HepG2 (cell line): ENCODE results near the gene PAX4. TPM values are rescaled to one million over a fixed set of nuclear protein-coding genes. Genes with fewer than 3 reads are reported as not detected.

Source experiments
- ATAC-seq: fragments of 200-7000 bp; cut with Tn5 transposase; 3 replicates; pipeline ENCODE4 v1.9.1; 2020; ENCODE audit warnings: mild to moderate bottlenecking, moderate library complexity
- BruUV-seq: library from RNA; stranded (reverse); fragments of 400-500 nt; replicated peaks from 2 replicates; lab custom pipeline; 2021; lab: Mats Ljungman, UMichigan
- CTCF ChIA-PET: fragments of 300-600 bp; formaldehyde crosslinking; extraction: SDS; loops from one replicate; lab custom pipeline; 2021; ENCODE audit warnings: low total read pairs, inconsistent platforms, low intra/inter-chr PET ratio; lab: Yijun Ruan, JAX
- POLR2A ChIA-PET: fragments of 350-600 bp; sonication (Branson Sonifier 250); formaldehyde crosslinking; loops from one replicate; lab custom pipeline; 2020; ENCODE audit warnings: antibody characterized with exemption, inconsistent platforms; lab: Yijun Ruan, JAX
- DNase-seq: peaks from one replicate; pipeline ENCODE4 v3.0.0-alpha.2; 2015; ENCODE audit warnings: low spot score
- FAIRE-seq: peaks from 3 replicates; lab custom pipeline; 2011; peaks lifted over from hg19 to GRCh38; lab: Jason Lieb, UNC
- H2AFZ ChIP-seq: one replicate; pipeline ENCODE4 v1.6.1; 2011; ENCODE audit warnings: low read length, inconsistent platforms
- H3K27ac ChIP-seq: fragments of 300-600 bp; 3 replicates; pipeline ENCODE4 v1.8.0; 2011; ENCODE audit warnings: mixed run types, mild to moderate bottlenecking, mixed read lengths, low read length, inconsistent platforms; ENCODE audit not compliant: insufficient read depth; ENCODE audit errors: extremely low read length
- H3K27me3 ChIP-seq, 2 experiments: fragments of 200-600 bp in 1 of 2; 2 replicates in 1 of 2; 3 replicates in 1 of 2; pipeline versions ENCODE4 v1.6.0 to v1.8.0; 2011; ENCODE audit warnings: low read length in 2 of 2, mild to moderate bottlenecking in 2 of 2, moderate library complexity in 2 of 2, inconsistent platforms in 1 of 2; ENCODE audit not compliant: insufficient read depth in 2 of 2, control insufficient read depth in 1 of 2
- H3K36me3 ChIP-seq, 2 experiments: fragments of 200-600 bp in 1 of 2; replicated peaks in 1 of 2; 2 replicates in 1 of 2; 3 replicates in 1 of 2; pipeline versions ENCODE4 v1.5.1 to v1.8.0; 2011; ENCODE audit warnings: low read length in 2 of 2, inconsistent platforms in 1 of 2; ENCODE audit not compliant: insufficient read depth in 2 of 2, control insufficient read depth in 1 of 2
- H3K4me1 ChIP-seq: 2 replicates; pipeline ENCODE4 v1.5.1; 2012; ENCODE audit warnings: low read length, inconsistent platforms; ENCODE audit not compliant: insufficient read depth
- H3K4me2 ChIP-seq: 2 replicates; pipeline ENCODE4 v1.6.0; 2011; ENCODE audit warnings: low read depth, low read length, inconsistent platforms
- H3K4me3 ChIP-seq, 3 experiments: fragments of 200-600 bp in 1 of 3; sonication (generic), shearing (Covaris generic) in 1 of 3; replicated peaks in 1 of 3; 2 replicates each; pipeline ENCODE4 v1.5.1; 2011 to 2016; ENCODE audit warnings: low read length in 3 of 3, inconsistent platforms in 2 of 3, low read depth in 2 of 3, mild to moderate bottlenecking in 2 of 3, control low read depth in 1 of 3, mixed read lengths in 1 of 3; ENCODE audit not compliant: insufficient read depth in 1 of 3
- H3K79me2 ChIP-seq: one replicate; pipeline ENCODE4 v1.6.1; 2011; ENCODE audit warnings: low read length, inconsistent platforms; ENCODE audit not compliant: insufficient read depth
- H3K9ac ChIP-seq: 2 replicates; pipeline ENCODE4 v1.6.0; 2011; ENCODE audit warnings: mild to moderate bottlenecking, low read depth, low read length, inconsistent platforms; ENCODE audit not compliant: insufficient read depth
- H3K9me3 ChIP-seq: 2 replicates; pipeline ENCODE4 v1.5.1; 2012; ENCODE audit warnings: mild to moderate bottlenecking, low read length
- H4K20me1 ChIP-seq: 2 replicates; pipeline ENCODE4 v1.6.0; 2011; ENCODE audit warnings: inconsistent platforms, mild to moderate bottlenecking, low read length, moderate library complexity; ENCODE audit not compliant: insufficient read depth
- E2F1 ChIP-seq: sonication (generic); formaldehyde crosslinking; IDR thresholded peaks from 2 replicates; pipeline ENCODE4 v1.5.0; 2020; ENCODE audit warnings: missing genetic modification reagents
- HOXA3 ChIP-seq: sonication (generic); formaldehyde crosslinking; IDR thresholded peaks from 2 replicates; pipeline ENCODE4 v1.5.0; 2020; ENCODE audit warnings: missing genetic modification reagents
- MEIS1 ChIP-seq: sonication (generic); formaldehyde crosslinking; IDR thresholded peaks from 2 replicates; pipeline ENCODE4 v1.9.0; 2021; ENCODE audit warnings: mild to moderate bottlenecking, missing genetic modification reagents, moderate library complexity, borderline replicate concordance
- NCOA1 ChIP-seq: sonication (generic); formaldehyde crosslinking; IDR thresholded peaks from 2 replicates; pipeline ENCODE4 v1.9.0; 2021; ENCODE audit warnings: missing genetic modification reagents
- PRMT3 ChIP-seq: sonication (generic); formaldehyde crosslinking; IDR thresholded peaks from 2 replicates; pipeline ENCODE4 v1.8.1; 2022; ENCODE audit warnings: low read depth, mild to moderate bottlenecking, moderate library complexity, missing genetic modification reagents, borderline replicate concordance
- SYNCRIP ChIP-seq: fragments of 200-400 bp; formaldehyde crosslinking; IDR thresholded peaks from 2 replicates; pipeline ENCODE4 v1.6.1; 2018; ENCODE audit warnings: mild to moderate bottlenecking, low read depth, low read length; ENCODE audit not compliant: insufficient read depth
- TOPORS ChIP-seq: sonication (generic); formaldehyde crosslinking; IDR thresholded peaks from 2 replicates; pipeline ENCODE4 v1.8.0; 2023; ENCODE audit warnings: mild to moderate bottlenecking, missing genetic modification reagents
- ZNF383 ChIP-seq: sonication (generic); formaldehyde crosslinking; IDR thresholded peaks from 2 replicates; pipeline ENCODE4 v1.4.0; 2020; ENCODE audit warnings: missing genetic modification reagents, mild to moderate bottlenecking, borderline replicate concordance
- ZNF563 ChIP-seq: sonication (generic); formaldehyde crosslinking; IDR thresholded peaks from 2 replicates; pipeline ENCODE4 v1.8.0; 2022; ENCODE audit warnings: mild to moderate bottlenecking, moderate library complexity, missing genetic modification reagents
- ZNF607 ChIP-seq: sonication (generic); formaldehyde crosslinking; IDR thresholded peaks from 2 replicates; pipeline ENCODE4 v1.5.1; 2020; ENCODE audit warnings: missing genetic modification reagents, mild to moderate bottlenecking, borderline replicate concordance
- ZNF749 ChIP-seq: sonication (generic); formaldehyde crosslinking; IDR thresholded peaks from 2 replicates; pipeline ENCODE4 v1.8.0; 2022; ENCODE audit warnings: mild to moderate bottlenecking, missing genetic modification reagents, moderate library complexity, borderline replicate concordance
- ZSCAN5A ChIP-seq: sonication (generic); formaldehyde crosslinking; IDR thresholded peaks from 2 replicates; pipeline ENCODE4 v1.8.0; 2022; ENCODE audit warnings: mild to moderate bottlenecking, missing genetic modification reagents, borderline replicate concordance
- ZUFSP ChIP-seq: sonication (generic); formaldehyde crosslinking; IDR thresholded peaks from 2 replicates; pipeline ENCODE4 v1.9.0; 2021; ENCODE audit warnings: missing genetic modification reagents, mild to moderate bottlenecking, borderline replicate concordance
- WGBS: methylation state at CpG from one replicate; pipeline ENCODE4 v1.1.6; 2017; ENCODE audit warnings: low lambda C conversion rate; 5-methylcytosine and 5-hydroxymethylcytosine counted together
- in situ Hi-C: cut with HindIII; loops from 2 replicates; pipeline ENCODE4 v1.10.0; 2017; ENCODE audit warnings: low pct_unique_long_range_greater_than_20kb; ENCODE audit not compliant: extremely low pct_ligation_motif_present
- intact Hi-C: fragments of 100-400 bp; cut with micrococcal nuclease; formaldehyde crosslinking; loops from one replicate; pipeline ENCODE4 v1.10.0; 2022; ENCODE audit not compliant: unreplicated experiment
- polyA plus RNA-seq, 8 experiments: library from polyadenylated mRNA; depleted of rRNA in 3 of 8; stranded (reverse) in 7 of 8; unstranded in 1 of 8; fragments of >200 nt; fragmentation: Illumina TruSeq in 4 of 8; extraction: Trizol in 4 of 8; gene quantifications; 2 replicates each; pipeline versions ENCODE4 v1.2.1 to v1.2.3, GENCODE V29; 2011 to 2016; ENCODE audit warnings: low read depth in 4 of 8, missing spikeins in 1 of 8, mixed read lengths in 1 of 8; ENCODE audit not compliant: insufficient read depth in 1 of 8
- total RNA-seq, 5 experiments: library from RNA; depleted of rRNA; stranded (reverse); fragments of >200 nt; fragmentation: Illumina TruSeq; extraction: Trizol; gene quantifications; 2 replicates each; pipeline ENCODE4 v1.2.3, GENCODE V29; 2016; ENCODE audit warnings: low read depth in 1 of 5

PAX4 gene
- total and polyA plus RNA-seq, 2 of the 13 experiments (the other 11 are each of a cell fraction or from before 2014, with no cell fraction given) = not detected

GRCh38 chr7:127591189-127591588 is 26.8 kb downstream of the PAX4 start:
- no TSS peak for BruUV-seq
- ChIA-PET POLR2A (no interaction called here), CTCF (no interaction called here)
- H3K79me2 ChIP-seq = no peaks in the 10 kb centered on the region
- no peaks in the 10 kb centered on the region for H4K20me1 ChIP-seq
- H3K9me3 ChIP-seq = no peaks in the 10 kb centered on the region
- no peaks in the 10 kb centered on the region; a peak in 2 of 5 replicates for H3K27me3 ChIP-seq
- in situ Hi-C loops = loop anchor here (5.0 kb wide), 1 partner anchor 61 kb away; the partner anchor contains the start of gene SND1
- ATAC-seq (no peak), DNase-seq (no peak), FAIRE-seq (no peak)
- no peak overlapping the region for H3K9ac ChIP-seq
- no peak for TF ChIP-seq ZNF607
- peaks cover 31% of the 10 kb centered on the region for H3K4me1 ChIP-seq
- peaks cover 7 to 15% of the 10 kb centered on the region in 2 experiments; a peak in 4 of 5 replicates for H3K36me3 ChIP-seq
- intact Hi-C loops = no loop called here
- H3K4me2 ChIP-seq = no peak overlapping the region
- WGBS = 95% methylated on average over 5 of the region's 7 CpGs
- no peak overlapping the region for H2AFZ ChIP-seq
- H3K4me3 ChIP-seq = no peak overlapping the region
- no peak overlapping the region for H3K27ac ChIP-seq

- TF ChIP-seq ZNF749 (CRISPR knock-in tag) (no peak), ZUFSP (CRISPR knock-in tag) (no peak), ZNF563 (CRISPR knock-in tag) (no peak), TOPORS (CRISPR knock-in tag) (no peak), E2F1 (CRISPR knock-in tag) (no peak), HOXA3 (CRISPR knock-in tag) (no peak), MEIS1 (no peak), PRMT3 (CRISPR knock-in tag) (no peak), ZNF383 (CRISPR knock-in tag) (no peak), NCOA1 (CRISPR knock-in tag) (no peak), SYNCRIP (no peak), ZSCAN5A (CRISPR knock-in tag) (no peak)
- ChIA-PET CTCF (interaction anchor here (2.7 kb wide), 1 partner anchor 39 kb away, joined by 8 read pairs; no protein-coding TSS in a partner anchor), POLR2A (no interaction called here)
- Histone ChIP-seq H2AFZ (no peak overlapping the region), H3K27me3 (no peaks in the 10 kb centered on the region; a peak in 1 of 5 replicates), H3K27ac (no peak overlapping the region), H3K79me2 (peaks cover under 1% of the 10 kb centered on the region), H3K9me3 (no peaks in the 10 kb centered on the region), H3K4me3 (no peak overlapping the region), H3K4me1 (peaks cover 38% of the 10 kb centered on the region), H3K4me2 (peak overlapping the region; percentile 69; the same call in 1 of the 2 replicates), H3K36me3 (peaks cover 7 to 15% of the 10 kb centered on the region in 2 experiments; a peak in 4 of 5 replicates), H3K9ac (no peak overlapping the region), H4K20me1 (no peaks in the 10 kb centered on the region)
- in situ Hi-C loops (loop anchor here (5.0 kb wide), 1 partner anchor 62 kb away; the partner anchor contains the start of gene SND1), intact Hi-C loops (loop anchor here (2.0 to 10.0 kb wide), 3 partner anchors 39 to 195 kb away; partner anchors contain the start of genes SND1 and ZNF800)
- ATAC-seq (no peak), DNase-seq (no peak), FAIRE-seq (no peak)
- 91% methylated on average over 3 of the region's 3 CpGs for WGBS
- no TSS peak for BruUV-seq
Measured at GRCh38 chr7:127589896-127590295, 28.0 kb downstream of the PAX4 start.
